DOHH2 (cell line): ENCODE data around the gene SLC8B1.

ENCODE experiments used
- CTCF ChIP-seq: fragments of 200-600 bp; sonication (generic); IDR thresholded peaks from one replicate; pipeline ENCODE4 v1.5.1; 2014; ENCODE audit warnings: antibody characterized with exemption, mild to moderate bottlenecking, low read depth, low read length; ENCODE audit not compliant: poor library complexity, severe bottlenecking
- EZH2phosphoT487 ChIP-seq: fragments of 200-600 bp; sonication (generic); IDR thresholded peaks from 2 replicates; pipeline ENCODE4 v1.6.1; 2017; ENCODE audit warnings: borderline replicate concordance, mild to moderate bottlenecking, antibody characterized with exemption, low read length, moderate library complexity, mixed read lengths

GRCh38 chr12:113284751-113285150 lies 50.2 kb downstream of the SLC8B1 start:
- no peak for TF ChIP-seq CTCF
- TF ChIP-seq EZH2phosphoT487: no peak
